ENCODE results near the gene ZNF574. TPM values are rescaled to one million over a fixed set of nuclear protein-coding genes. Genes with fewer than 3 reads are reported as not detected.

ZNF574 gene, protein sequence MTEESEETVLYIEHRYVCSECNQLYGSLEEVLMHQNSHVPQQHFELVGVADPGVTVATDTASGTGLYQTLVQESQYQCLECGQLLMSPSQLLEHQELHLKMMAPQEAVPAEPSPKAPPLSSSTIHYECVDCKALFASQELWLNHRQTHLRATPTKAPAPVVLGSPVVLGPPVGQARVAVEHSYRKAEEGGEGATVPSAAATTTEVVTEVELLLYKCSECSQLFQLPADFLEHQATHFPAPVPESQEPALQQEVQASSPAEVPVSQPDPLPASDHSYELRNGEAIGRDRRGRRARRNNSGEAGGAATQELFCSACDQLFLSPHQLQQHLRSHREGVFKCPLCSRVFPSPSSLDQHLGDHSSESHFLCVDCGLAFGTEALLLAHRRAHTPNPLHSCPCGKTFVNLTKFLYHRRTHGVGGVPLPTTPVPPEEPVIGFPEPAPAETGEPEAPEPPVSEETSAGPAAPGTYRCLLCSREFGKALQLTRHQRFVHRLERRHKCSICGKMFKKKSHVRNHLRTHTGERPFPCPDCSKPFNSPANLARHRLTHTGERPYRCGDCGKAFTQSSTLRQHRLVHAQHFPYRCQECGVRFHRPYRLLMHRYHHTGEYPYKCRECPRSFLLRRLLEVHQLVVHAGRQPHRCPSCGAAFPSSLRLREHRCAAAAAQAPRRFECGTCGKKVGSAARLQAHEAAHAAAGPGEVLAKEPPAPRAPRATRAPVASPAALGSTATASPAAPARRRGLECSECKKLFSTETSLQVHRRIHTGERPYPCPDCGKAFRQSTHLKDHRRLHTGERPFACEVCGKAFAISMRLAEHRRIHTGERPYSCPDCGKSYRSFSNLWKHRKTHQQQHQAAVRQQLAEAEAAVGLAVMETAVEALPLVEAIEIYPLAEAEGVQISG
- total RNA-seq (2022; extraction: Qiagen RNA extraction; ENCODE audit: low read depth) = 21.8 to 39.4 TPM (median 36.5 TPM) in 5 replicates

DNA sequence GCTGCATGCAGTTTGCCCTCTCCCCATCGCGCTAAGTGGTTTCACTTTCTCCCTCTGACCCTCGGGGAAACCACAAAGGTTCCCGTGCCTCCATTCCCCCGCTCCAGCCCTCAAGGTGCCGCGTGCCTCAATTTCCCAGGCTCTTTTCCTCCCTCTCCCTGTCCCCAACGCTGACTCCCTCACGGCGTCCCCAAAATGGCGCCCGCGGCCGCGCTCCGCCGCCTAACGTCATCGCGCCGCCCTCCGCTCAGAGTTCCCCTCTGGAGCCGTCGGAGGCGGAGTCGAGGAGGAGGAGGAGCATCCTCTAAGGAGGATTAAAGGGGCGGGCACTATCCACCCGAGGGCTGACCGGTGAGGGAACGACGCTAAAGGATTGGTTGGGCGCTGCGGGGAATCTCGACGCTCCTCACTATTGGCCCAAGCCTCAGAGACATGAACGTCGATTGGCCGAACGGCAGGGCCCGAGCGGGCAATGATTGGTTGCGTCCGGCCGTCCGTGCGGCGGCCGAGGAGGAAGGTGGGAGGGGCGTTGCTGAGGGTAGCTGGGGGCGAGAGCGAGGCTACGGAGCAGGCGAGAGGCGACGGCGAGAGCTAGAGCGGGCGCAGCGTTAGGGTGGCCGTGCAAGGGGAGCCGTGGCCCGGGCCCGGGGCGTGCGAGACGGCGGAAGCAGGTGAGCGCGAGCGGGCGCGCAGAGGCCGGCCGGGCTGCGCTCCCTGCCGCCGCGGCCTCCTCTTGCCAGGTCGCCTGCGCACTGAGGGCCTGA, at the start of gene ZNF574:
Gene ZNF574, plus strand, starts transcription at position 551 of the 764 bp plus-strand sequence. CDS start 2,441 bp downstream, outside the sequence.

GRCh38 chr19:42069619-42070351, 6.2 kb upstream of the ZNF574 start, which contains the start of gene GRIK5:
Gene GRIK5, minus strand, starts transcription at chr19:42070206. Its CDS starts 4,436 bp downstream, at chr19:42065770.

Other genes with a start within 250 kb of the ZNF574 start
- gene LYPD4, start 231.5 kb upstream of the ZNF574 start, total RNA-seq (2022; extraction: Qiagen RNA extraction; ENCODE audit: low read depth) = not detected in 5 replicates
- not detected in 5 replicates for gene DMRTC2, start 231.1 kb upstream of the ZNF574 start, total RNA-seq (2022; extraction: Qiagen RNA extraction; ENCODE audit: low read depth)
- gene RPS19, start 215.9 kb upstream of the ZNF574 start, total RNA-seq (2022; extraction: Qiagen RNA extraction; ENCODE audit: low read depth) = 8,029 to 10,205 TPM (median 9,294 TPM) in 5 replicates
- gene CD79A, start 198.9 kb upstream of the ZNF574 start, total RNA-seq (2022; extraction: Qiagen RNA extraction; ENCODE audit: low read depth) = 0.51 to 1.4 TPM (median 0.67 TPM) in 5 replicates
- gene ARHGEF1, start 193.0 kb upstream of the ZNF574 start, total RNA-seq (2022; extraction: Qiagen RNA extraction; ENCODE audit: low read depth) = 57.0 to 141 TPM (median 106 TPM) in 5 replicates
- gene ERFL, start 147.7 kb upstream of the ZNF574 start, total RNA-seq (2022; extraction: Qiagen RNA extraction; ENCODE audit: low read depth) = 0.16 to 0.40 TPM (median 0.25 TPM) in 5 replicates
- gene RABAC1, start 116.8 kb upstream of the ZNF574 start, total RNA-seq (2022; extraction: Qiagen RNA extraction; ENCODE audit: low read depth) = 139 to 316 TPM (median 257 TPM) in 5 replicates
- gene ATP1A3, start 81.9 kb upstream of the ZNF574 start, total RNA-seq (2022; extraction: Qiagen RNA extraction; ENCODE audit: low read depth) = 2.0 to 6.2 TPM (median 5.0 TPM) in 5 replicates
- gene GRIK5, start 6.0 kb upstream of the ZNF574 start, total RNA-seq (2022; extraction: Qiagen RNA extraction; ENCODE audit: low read depth) = 0.21 to 1.0 TPM (median 0.60 TPM) in 5 replicates
- gene POU2F2, start 56.3 kb downstream of the ZNF574 start, total RNA-seq (2022; extraction: Qiagen RNA extraction; ENCODE audit: low read depth) = 0.14 to 1.2 TPM (median 0.41 TPM) in 5 replicates
- 43.1 to 88.7 TPM (median 75.9 TPM) in 5 replicates for gene DEDD2, start 141.5 kb downstream of the ZNF574 start, total RNA-seq (2022; extraction: Qiagen RNA extraction; ENCODE audit: low read depth)
- 13.2 to 22.4 TPM (median 19.7 TPM) in 5 replicates for gene ZNF526, start 144.1 kb downstream of the ZNF574 start, total RNA-seq (2022; extraction: Qiagen RNA extraction; ENCODE audit: low read depth)
- 99.0 to 169 TPM (median 161 TPM) in 5 replicates for gene GSK3A, start 166.4 kb downstream of the ZNF574 start, total RNA-seq (2022; extraction: Qiagen RNA extraction; ENCODE audit: low read depth)
- 110 to 131 TPM (median 125 TPM) in 5 replicates for gene ERF, start 179.0 kb downstream of the ZNF574 start, total RNA-seq (2022; extraction: Qiagen RNA extraction; ENCODE audit: low read depth)
- 26.5 to 63.0 TPM (median 56.8 TPM) in 5 replicates for gene CIC, start 193.1 kb downstream of the ZNF574 start, total RNA-seq (2022; extraction: Qiagen RNA extraction; ENCODE audit: low read depth)
- gene PRR19, start 226.0 kb downstream of the ZNF574 start, total RNA-seq (2022; extraction: Qiagen RNA extraction; ENCODE audit: low read depth) = 3.5 to 4.9 TPM (median 3.7 TPM) in 5 replicates
- 111 to 154 TPM (median 141 TPM) in 5 replicates for gene PAFAH1B3, start 226.5 kb downstream of the ZNF574 start, total RNA-seq (2022; extraction: Qiagen RNA extraction; ENCODE audit: low read depth)
- gene TMEM145, start 237.1 kb downstream of the ZNF574 start, total RNA-seq (2022; extraction: Qiagen RNA extraction; ENCODE audit: low read depth) = 2.5 to 3.9 TPM (median 3.2 TPM) in 5 replicates
- gene MEGF8, start 249.5 kb downstream of the ZNF574 start, total RNA-seq (2022; extraction: Qiagen RNA extraction; ENCODE audit: low read depth) = 17.9 to 30.2 TPM (median 26.0 TPM) in 5 replicates